ENCODE measurements around the gene SLC6A5. TPM values are rescaled to one million over a fixed set of nuclear protein-coding genes. Genes with fewer than 3 reads are reported as not detected.

Gene SLC6A5
- total and polyA plus RNA-seq, 2 of the 4 experiments (the other 2 are of a cell fraction) = not detected

DNA sequence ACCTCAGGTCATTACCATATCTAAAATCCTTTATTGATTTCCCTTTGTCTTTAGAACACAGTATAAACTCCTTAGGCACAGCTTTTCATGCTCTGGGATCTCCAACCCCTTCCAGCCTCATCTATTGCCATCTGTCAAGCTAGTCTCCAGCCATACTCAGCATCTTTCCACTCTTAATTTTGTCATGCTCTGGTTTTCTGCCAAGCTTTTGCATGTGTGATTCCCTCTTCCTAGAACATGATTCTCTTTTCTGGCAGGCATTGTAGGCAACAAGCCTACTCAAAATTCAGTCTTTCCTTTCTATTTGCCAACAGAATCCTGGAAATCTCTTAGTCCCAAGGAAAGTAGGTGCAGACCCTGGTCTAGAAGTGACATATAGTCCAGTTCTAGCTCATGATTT lies 35.5 kb upstream of the SLC6A5 start:
- Histone ChIP-seq H3K36me3 (ENCODE audit: control insufficient read depth, insufficient read depth, low read length) (no peaks in the 10 kb centered on the region), H2AFZ (replicated peaks; ENCODE audit: low read length, poor library complexity) (no peak overlapping the region), H3K14ac (replicated peaks; ENCODE audit: low read depth, low read length) (no peak overlapping the region), H3K79me1 (ENCODE audit: low read depth in 1 of 2, low read length in 2 of 2) (no peaks in the 10 kb centered on the region), H3K9ac (ENCODE audit: low read depth, low read length) (no peak overlapping the region), H2AK5ac (ENCODE audit: low read depth, low read length) (no peak overlapping the region), H3K9me3 (ENCODE audit: control insufficient read depth, insufficient read depth, low read length) (no peaks in the 10 kb centered on the region), H2BK20ac (ENCODE audit: low read depth, low read length) (no peak overlapping the region), H2BK5ac (ENCODE audit: low read depth, low read length, poor library complexity, severe bottlenecking) (no peak overlapping the region), H3K4me1 (ENCODE audit: control insufficient read depth, insufficient read depth, low read length) (no peaks in the 10 kb centered on the region), H4K5ac (ENCODE audit: low read depth, low read length) (no peak overlapping the region), H4K20me1 (ENCODE audit: insufficient read depth, low read length) (no peaks in the 10 kb centered on the region), H2BK15ac (ENCODE audit: low read depth, low read length) (no peak overlapping the region), H3K9me1 (ENCODE audit: insufficient read depth, low read length) (no peaks in the 10 kb centered on the region), H3K4me3 (ENCODE audit: insufficient read depth, low read depth, low read length) (no peak overlapping the region), H2BK120ac (ENCODE audit: low read depth, low read length) (no peak overlapping the region), H3K4ac (ENCODE audit: low read depth, low read length) (no peak overlapping the region), H3K4me2 (ENCODE audit: low read depth, low read length) (no peak overlapping the region), H3K18ac (ENCODE audit: low read depth, low read length) (no peak overlapping the region), H3K27me3 (ENCODE audit: control insufficient read depth, insufficient read depth, low read length) (no peaks in the 10 kb centered on the region), H2AK9ac (replicated peaks; ENCODE audit: low read depth, low read length, poor library complexity) (no peak overlapping the region), H4K91ac (ENCODE audit: insufficient read depth, low read depth, low read length) (no peak overlapping the region), H3K27ac (ENCODE audit: insufficient read depth, low read length) (no peak overlapping the region), H3K23ac (ENCODE audit: low read depth, low read length) (no peak overlapping the region), H3K56ac (ENCODE audit: extremely low read depth, insufficient read depth, low read length) (no peak overlapping the region), H4K8ac (ENCODE audit: low read depth in 2 of 2, low read length in 2 of 2) (no peak overlapping the region)
- POLR2A ChIA-PET (ENCODE audit: unreplicated experiment) = no interaction called here
- in situ Hi-C loops (cut with MboI; ENCODE audit: low sequenced_read_pairs) = no loop called here
- dilution Hi-C loops (cut with HindIII; ENCODE audit: low sequenced_read_pairs, unreplicated experiment) = no loop called here
- no TSS peak for BruUV-seq (replicated peaks)
- intact Hi-C loops (cut with micrococcal nuclease) = no loop called here
- TF ChIP-seq MXI1 (IDR thresholded peaks at IDR 0.05; ENCODE audit: borderline replicate concordance, low read depth, low read length) (no peak), SMC3 (IDR thresholded peaks at IDR 0.05; ENCODE audit: low read depth, low read length) (no peak), CHD1 (IDR thresholded peaks at IDR 0.05; ENCODE audit: low read depth, low read length) (no peak), FOS (IDR thresholded peaks at IDR 0.05; ENCODE audit: low read depth, low read length) (no peak), RCOR1 (IDR thresholded peaks at IDR 0.05; ENCODE audit: insufficient replicate concordance, low read length) (no peak), CEBPB (IDR thresholded peaks at IDR 0.05; ENCODE audit: low read depth, low read length) (no peak), MAZ (IDR thresholded peaks at IDR 0.05; ENCODE audit: borderline replicate concordance, low read depth, low read length) (no peak), POLR2A (IDR thresholded peaks at IDR 0.05; ENCODE audit: low read depth, low read length) (no peak), BHLHE40 (IDR thresholded peaks at IDR 0.05; ENCODE audit: low read depth, low read length) (no peak)
- TF ChIP-seq, protein P1, sequence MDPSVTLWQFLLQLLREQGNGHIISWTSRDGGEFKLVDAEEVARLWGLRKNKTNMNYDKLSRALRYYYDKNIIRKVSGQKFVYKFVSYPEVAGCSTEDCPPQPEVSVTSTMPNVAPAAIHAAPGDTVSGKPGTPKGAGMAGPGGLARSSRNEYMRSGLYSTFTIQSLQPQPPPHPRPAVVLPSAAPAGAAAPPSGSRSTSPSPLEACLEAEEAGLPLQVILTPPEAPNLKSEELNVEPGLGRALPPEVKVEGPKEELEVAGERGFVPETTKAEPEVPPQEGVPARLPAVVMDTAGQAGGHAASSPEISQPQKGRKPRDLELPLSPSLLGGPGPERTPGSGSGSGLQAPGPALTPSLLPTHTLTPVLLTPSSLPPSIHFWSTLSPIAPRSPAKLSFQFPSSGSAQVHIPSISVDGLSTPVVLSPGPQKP (IDR thresholded peaks at IDR 0.05; ENCODE audit: borderline replicate concordance, low read depth, low read length) = no peak
- ATAC-seq (ENCODE audit: low read depth) = no peak
- no peak for DNase-seq
- CTCF ChIA-PET = no interaction called here

Measured in IMR-90 (cell line).